H1 (cell line): ENCODE data around the gene ELMO1. TPM values are rescaled to one million over a fixed set of nuclear protein-coding genes. Genes with fewer than 3 reads are reported as not detected.
A peak's percentile ranks its signal among the peaks of the same experiment; 100 is the strongest.

ENCODE experiments used
- CTCF ChIA-PET: fragments of 300-600 bp; sonication (Branson Sonifier 250); formaldehyde crosslinking; loops from one replicate; lab custom pipeline; 2021; ENCODE audit not compliant: partially characterized antibody; lab: Charles Lee
- POLR2A ChIA-PET: fragments of 300-600 bp; sonication (Branson Sonifier 250); formaldehyde crosslinking; loops from one replicate; lab custom pipeline; 2021; ENCODE audit warnings: inconsistent platforms; ENCODE audit not compliant: partially characterized antibody; lab: Charles Lee
- DNase-seq, 2 experiments: peaks; one replicate each; pipeline versions ENCODE4 v3.0.0 to v3.0.0-alpha.2; 2010 to 2022; ENCODE audit warnings: low spot score in 2 of 2, low read depth in 1 of 2, mixed read lengths in 1 of 2
- FAIRE-seq: peaks from 2 replicates; lab custom pipeline; 2011; peaks lifted over from hg19 to GRCh38; lab: Jason Lieb, UNC
- H2AFZ ChIP-seq: 2 replicates; pipeline ENCODE4 v1.8.1; 2012; ENCODE audit warnings: low read length, inconsistent platforms
- H2AK5ac ChIP-seq: 2 replicates; pipeline ENCODE4 v1.6.1; 2013; ENCODE audit warnings: low read depth, low read length
- H2BK120ac ChIP-seq: replicated peaks from 2 replicates; pipeline ENCODE3; 2013; ENCODE audit warnings: low read depth, low read length, inconsistent platforms
- H2BK12ac ChIP-seq: 2 replicates; pipeline ENCODE4 v1.6.1; 2013; ENCODE audit warnings: low read depth, low read length
- H2BK15ac ChIP-seq: 2 replicates; pipeline ENCODE4 v1.6.1; 2013; ENCODE audit warnings: low read length
- H2BK20ac ChIP-seq: 2 replicates; pipeline ENCODE4 v1.6.1; 2013; ENCODE audit warnings: low read length
- H2BK5ac ChIP-seq: 2 replicates; pipeline ENCODE4 v1.6.1; 2013; ENCODE audit warnings: low read depth, low read length
- H3K14ac ChIP-seq: 2 replicates; pipeline ENCODE4 v1.6.1; 2013; ENCODE audit warnings: inconsistent platforms; ENCODE audit not compliant: insufficient read length
- H3K18ac ChIP-seq: 2 replicates; pipeline ENCODE4 v1.6.1; 2013; ENCODE audit warnings: low read length; ENCODE audit errors: extremely low read depth
- H3K23ac ChIP-seq: 2 replicates; pipeline ENCODE4 v1.6.1; 2013; ENCODE audit warnings: inconsistent platforms; ENCODE audit not compliant: insufficient read length
- H3K23me2 ChIP-seq: 2 replicates; pipeline ENCODE4 v1.6.1; 2013; ENCODE audit warnings: low read depth, low read length
- H3K27ac ChIP-seq: 2 replicates; pipeline ENCODE4 v1.6.1; 2011; ENCODE audit warnings: low read depth, low read length, inconsistent platforms
- H3K27me3 ChIP-seq, 4 experiments: replicated peaks in 1 of 4; 1 replicate in 1 of 4; 2 replicates in 3 of 4; pipeline versions ENCODE4 v1.6.1 to v1.8.1; 2011 to 2013; ENCODE audit warnings: low read length in 3 of 4, mild to moderate bottlenecking in 3 of 4, inconsistent platforms in 2 of 4, mixed read lengths in 2 of 4, moderate library complexity in 1 of 4; ENCODE audit not compliant: control insufficient read depth in 3 of 4, insufficient read depth in 3 of 4; ENCODE audit errors: extremely low read depth in 1 of 4
- H3K36me3 ChIP-seq, 4 experiments: 2 replicates each; pipeline versions ENCODE4 v1.6.1 to v1.8.1; 2011 to 2013; ENCODE audit warnings: mild to moderate bottlenecking in 4 of 4, low read length in 3 of 4, moderate library complexity in 2 of 4, control low read depth in 1 of 4, inconsistent platforms in 1 of 4; ENCODE audit not compliant: insufficient read depth in 4 of 4, control insufficient read depth in 2 of 4
- H3K4ac ChIP-seq: replicated peaks from 2 replicates; pipeline ENCODE3; 2013; ENCODE audit warnings: low read length, low read depth, mixed read lengths, inconsistent platforms; ENCODE audit not compliant: insufficient read length
- H3K4me1 ChIP-seq, 4 experiments: replicated peaks in 1 of 4; 1 replicate in 1 of 4; 2 replicates in 3 of 4; pipeline versions ENCODE4 v1.6.1 to v1.8.1; 2011 to 2013; ENCODE audit warnings: low read length in 3 of 4, inconsistent platforms in 2 of 4, mixed read lengths in 1 of 4; ENCODE audit not compliant: insufficient read depth in 4 of 4, control insufficient read depth in 3 of 4
- H3K4me2 ChIP-seq, 2 experiments: 2 replicates each; pipeline versions ENCODE4 v1.6.1 to v1.8.1; 2011 to 2013; ENCODE audit warnings: low read depth in 2 of 2, low read length in 2 of 2, control low read depth in 1 of 2, inconsistent platforms in 1 of 2, mild to moderate bottlenecking in 1 of 2; ENCODE audit not compliant: insufficient read depth in 1 of 2
- H3K4me3 ChIP-seq, 4 experiments: fragments of 200-600, 300-600 bp in 1 of 4; sonication (generic), shearing (Covaris generic), sonication (Bioruptor Twin) in 1 of 4; 2 replicates each; pipeline versions ENCODE4 v1.5.1 to v1.8.1; 2011 to 2016; ENCODE audit warnings: low read length in 4 of 4, low read depth in 3 of 4, control low read depth in 2 of 4, inconsistent platforms in 2 of 4, mild to moderate bottlenecking in 2 of 4, mixed read lengths in 1 of 4, moderate library complexity in 1 of 4; ENCODE audit not compliant: insufficient read depth in 2 of 4; ENCODE audit errors: extremely low read depth in 1 of 4
- H3K56ac ChIP-seq: replicated peaks from 2 replicates; pipeline ENCODE3; 2013; ENCODE audit warnings: low read depth, mild to moderate bottlenecking, mixed read lengths, low read length, inconsistent platforms; ENCODE audit not compliant: insufficient read length
- H3K79me1 ChIP-seq: 2 replicates; pipeline ENCODE4 v1.6.1; 2013; ENCODE audit warnings: low read depth, low read length, control low read depth
- H3K79me2 ChIP-seq, 2 experiments: 2 replicates each; pipeline versions ENCODE4 v1.6.1 to v1.8.1; 2012 to 2013; ENCODE audit warnings: low read length in 2 of 2, mild to moderate bottlenecking in 2 of 2, inconsistent platforms in 1 of 2; ENCODE audit not compliant: insufficient read depth in 2 of 2, control insufficient read depth in 1 of 2
- H3K9ac ChIP-seq, 4 experiments: replicated peaks in 1 of 4; 1 replicate in 1 of 4; 2 replicates in 3 of 4; pipeline versions ENCODE4 v1.6.1 to v1.8.1; 2011 to 2013; ENCODE audit warnings: low read depth in 3 of 4, low read length in 3 of 4, control low read depth in 2 of 4, mild to moderate bottlenecking in 2 of 4, moderate library complexity in 2 of 4, inconsistent platforms in 1 of 4; ENCODE audit errors: extremely low read depth in 1 of 4
- H3K9me3 ChIP-seq, 2 experiments: 2 replicates each; pipeline versions ENCODE4 v1.6.1 to v1.8.1; 2012 to 2013; ENCODE audit warnings: mild to moderate bottlenecking in 2 of 2, moderate library complexity in 2 of 2, control low read depth in 1 of 2, inconsistent platforms in 1 of 2, low read depth in 1 of 2, low read length in 1 of 2, mixed read lengths in 1 of 2; ENCODE audit not compliant: insufficient read depth in 2 of 2
- H4K20me1 ChIP-seq, 2 experiments: replicated peaks in 1 of 2; 2 replicates each; pipeline versions ENCODE3 to v1.8.1; 2011 to 2013; ENCODE audit warnings: inconsistent platforms in 2 of 2, low read length in 2 of 2, mild to moderate bottlenecking in 1 of 2; ENCODE audit not compliant: insufficient read depth in 2 of 2, control insufficient read depth in 1 of 2
- H4K5ac ChIP-seq: 2 replicates; pipeline ENCODE4 v1.6.1; 2013; ENCODE audit warnings: low read length, low read depth, mixed read lengths, inconsistent platforms; ENCODE audit not compliant: insufficient read length
- H4K8ac ChIP-seq: 2 replicates; pipeline ENCODE4 v1.8.0; 2013; ENCODE audit warnings: mild to moderate bottlenecking, moderate library complexity, low read length, inconsistent platforms; ENCODE audit not compliant: insufficient read depth; ENCODE audit errors: extremely low read depth
- H4K91ac ChIP-seq: replicated peaks from 2 replicates; pipeline ENCODE3; 2013; ENCODE audit warnings: low read length, mixed read lengths, inconsistent platforms; ENCODE audit not compliant: insufficient read length
- ASH2L ChIP-seq: fragments of 200-600, 300-600 bp; sonication (generic); IDR thresholded peaks from one replicate; pipeline ENCODE4 v1.7.1; 2017; ENCODE audit warnings: low read length
- ATF2 ChIP-seq: IDR thresholded peaks from 2 replicates; pipeline ENCODE4 v1.6.1; 2012; ENCODE audit warnings: low read length, inconsistent platforms
- GABPA ChIP-seq: IDR thresholded peaks from 2 replicates; pipeline ENCODE4 v1.6.1; 2011; ENCODE audit warnings: mild to moderate bottlenecking, low read length, moderate library complexity, borderline replicate concordance; ENCODE audit not compliant: insufficient read depth
- KDM1A ChIP-seq: fragments of 200-600, 300-600 bp; sonication (generic); IDR thresholded peaks from 2 replicates; pipeline ENCODE4 v1.7.1; 2016; ENCODE audit warnings: mild to moderate bottlenecking, low read length, borderline replicate concordance
- MAFK ChIP-seq: IDR thresholded peaks from 2 replicates; pipeline ENCODE4 v1.6.1; 2012; ENCODE audit warnings: low read depth, mild to moderate bottlenecking, improper control_type of control experiment, low read length
- NANOG ChIP-seq: IDR thresholded peaks from 2 replicates; pipeline ENCODE4 v1.6.1; 2011; ENCODE audit warnings: low read length, low read depth, mild to moderate bottlenecking, inconsistent platforms; ENCODE audit not compliant: insufficient read depth, poor library complexity, severe bottlenecking
- POLR2A ChIP-seq, 2 experiments: IDR thresholded peaks; 1 replicate in 1 of 2; 2 replicates in 1 of 2; pipeline ENCODE4 v1.6.1; 2011; ENCODE audit warnings: low read depth in 2 of 2, low read length in 2 of 2, mild to moderate bottlenecking in 2 of 2; ENCODE audit errors: control extremely low read depth in 1 of 2
- POU5F1 ChIP-seq: IDR thresholded peaks from 2 replicates; pipeline ENCODE4 v1.6.1; 2011; ENCODE audit warnings: low read depth, mild to moderate bottlenecking, low read length, moderate library complexity
- RAD21 ChIP-seq, 2 experiments: IDR thresholded peaks in 1 of 2; conservative IDR thresholded peaks in 1 of 2; 2 replicates each; pipeline ENCODE4 v1.6.1; 2011; ENCODE audit warnings: low read depth in 2 of 2, low read length in 2 of 2, improper control_type of control experiment in 1 of 2, inconsistent platforms in 1 of 2, mild to moderate bottlenecking in 1 of 2, moderate library complexity in 1 of 2
- SIX5 ChIP-seq: IDR thresholded peaks from 2 replicates; pipeline ENCODE4 v1.6.1; 2011; ENCODE audit warnings: mild to moderate bottlenecking, low read depth, low read length
- TAF7 ChIP-seq: optimal IDR thresholded peaks from 2 replicates; pipeline ENCODE3; 2011; ENCODE audit warnings: low read depth, mild to moderate bottlenecking, inconsistent platforms, low read length, moderate library complexity, borderline replicate concordance
- TEAD4 ChIP-seq: IDR thresholded peaks from 2 replicates; pipeline ENCODE4 v1.6.1; 2012; ENCODE audit warnings: low read depth, low read length, inconsistent platforms, mixed read lengths
- YY1 ChIP-seq: IDR thresholded peaks from 2 replicates; pipeline ENCODE4 v1.6.1; 2011; ENCODE audit warnings: low read depth, mild to moderate bottlenecking, low read length
- WGBS, 2 experiments: shearing (Covaris generic) in 1 of 2; methylation state at CpG; one replicate each; pipeline versions ENCODE4 v1.1.6 to v1.1.7; 2013 to 2015; ENCODE audit warnings: low lambda C conversion rate in 2 of 2, mixed read lengths in 2 of 2, inconsistent platforms in 1 of 2, low coverage in 1 of 2, missing lambda C conversion rate in 1 of 2; ENCODE audit not compliant: insufficient replicate concordance in 2 of 2, insufficient coverage in 1 of 2, insufficient read length in 1 of 2; ENCODE audit errors: extremely low coverage in 1 of 2, missing lambda C conversion rate in 1 of 2; 5-methylcytosine and 5-hydroxymethylcytosine counted together
- polyA plus RNA-seq, 7 experiments: library from polyadenylated mRNA; depleted of rRNA in 3 of 7; stranded (reverse) in 5 of 7; unstranded in 2 of 7; fragments of >200 nt in 5 of 7; fragments of 200-250 nt in 2 of 7; gene quantifications; 1 replicate in 5 of 7; 2 replicates in 1 of 7; 4 replicates in 1 of 7; pipeline versions ENCODE4 v1.2.1 to v1.2.3, GENCODE V29; 2011 to 2013; ENCODE audit warnings: missing spikeins in 2 of 7, mixed read lengths in 2 of 7
- total RNA-seq: library from RNA; stranded (reverse); fragmentation: NEBNext Ultra II Directional; extraction: Animal tissue kit (Norgen Biotek cat#: 25700); gene quantifications from 2 replicates; pipeline ENCODE4 v1.2.1, GENCODE V29; 2021

Gene ELMO1
- total and polyA plus RNA-seq, 2 of the 8 experiments (the other 6 are each of a cell fraction or from before 2014, with no cell fraction given) = 18.4 to 21.0 TPM

- no peak overlapping the region for H2BK120ac ChIP-seq
- H3K36me3 ChIP-seq = no peaks in the 10 kb centered on the region
- H4K8ac ChIP-seq = no peak overlapping the region
- H3K4ac ChIP-seq = no peak overlapping the region
- no peaks in the 10 kb centered on the region for H3K79me2 ChIP-seq
- H3K79me1 ChIP-seq = no peaks in the 10 kb centered on the region
- H3K4me1 ChIP-seq = no peaks in the 10 kb centered on the region
- H4K20me1 ChIP-seq = no peaks in the 10 kb centered on the region
- FAIRE-seq (no peak), DNase-seq (no peak)
- H2BK20ac ChIP-seq = no peak overlapping the region
- no peak overlapping the region for H2AK5ac ChIP-seq
- H3K27ac ChIP-seq = no peak overlapping the region
- no peak overlapping the region for H3K14ac ChIP-seq
- H2BK5ac ChIP-seq = no peak overlapping the region
- no peak overlapping the region for H3K4me3 ChIP-seq
- no peak overlapping the region for H2BK15ac ChIP-seq
- H2BK12ac ChIP-seq = peak overlapping the region; percentile 44; the same call in 1 of the 2 replicates
- H4K5ac ChIP-seq = no peak overlapping the region
- H3K23ac ChIP-seq = no peak overlapping the region
- H4K91ac ChIP-seq = no peak overlapping the region
- 95% methylated on average over 6 of the region's 6 CpGs; no CpG with 5 or more reads in 1 of the 2 experiments for WGBS, 2 experiments
- H3K23me2 ChIP-seq = no peaks in the 10 kb centered on the region
- H3K4me2 ChIP-seq = no peak overlapping the region
- CTCF ChIA-PET = interaction anchor here (1.1 to 1.5 kb wide), 2 partner anchors 27 to 204 kb away, joined by 3 to 4 read pairs; no protein-coding TSS in a partner anchor
- H3K56ac ChIP-seq = no peak overlapping the region
- POLR2A ChIA-PET = no interaction called here
- H3K18ac ChIP-seq = no peak overlapping the region
- no peak overlapping the region for H2AFZ ChIP-seq
- no peaks in the 10 kb centered on the region for H3K27me3 ChIP-seq
- H3K9me3 ChIP-seq = peaks cover 8% of the 10 kb centered on the region in 2 experiments; a peak in 3 of 4 replicates
- H3K9ac ChIP-seq = no peak overlapping the region
- TF ChIP-seq ASH2L (no peak), RAD21 (IDR thresholded peaks at IDR 0.05 in 1 of 2, conservative IDR thresholded peaks at IDR 0.05 in 1 of 2; ENCODE audit: low read depth in 2 of 2, low read length in 2 of 2) (no peak), YY1 (no peak), POU5F1 (no peak), NANOG (no peak), ATF2 (no peak), SIX5 (no peak), POLR2A (IDR thresholded peaks at IDR 0.05; ENCODE audit: control extremely low read depth in 1 of 2, low read depth in 2 of 2, low read length in 2 of 2) (no peak), TEAD4 (no peak), MAFK (no peak), GABPA (no peak), KDM1A (no peak), TAF7 (no peak)
Measured at GRCh38 chr7:36956814-36957213, 491.9 kb downstream of the ELMO1 start.
